Erythroblast (primary cell): Measurements from ENCODE around the gene MAGEC1.

Experiments used
- GATA1 ChIP-seq: IDR thresholded peaks from 2 replicates; pipeline ENCODE4 v1.6.1; 2011; ENCODE audit warnings: low read depth, mild to moderate bottlenecking, control low read depth, low read length, moderate library complexity
- POLR2A ChIP-seq: IDR thresholded peaks from 2 replicates; pipeline ENCODE4 v1.6.1; 2011; ENCODE audit warnings: mild to moderate bottlenecking, low read length

- no peak for TF ChIP-seq POLR2A
- no peak for TF ChIP-seq GATA1
These were observed 14.1 kb downstream of the MAGEC1 start for GRCh38 chrX:141917801-141918200.
